ENCODE results near the gene TXNL4A.

Gene TXNL4A

DNA sequence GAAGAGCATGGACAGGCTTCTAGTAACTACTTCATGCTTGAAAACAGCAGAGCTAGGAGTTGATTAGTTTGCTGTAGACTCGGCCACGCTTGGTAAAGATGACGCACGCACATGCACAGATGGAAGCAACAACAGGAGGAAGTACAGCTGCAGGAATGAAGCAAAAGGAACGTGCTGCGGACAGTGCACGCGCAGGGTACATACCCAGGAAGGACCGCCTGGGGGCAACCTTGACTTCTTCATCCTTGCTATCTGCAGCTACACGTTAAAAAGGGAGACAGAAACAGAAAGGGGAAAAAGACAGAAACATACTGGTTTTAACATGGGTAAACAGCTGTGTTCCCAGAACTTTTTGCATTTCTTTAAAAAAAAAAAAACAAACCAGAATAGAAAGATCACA is 54.6 kb downstream of the TXNL4A start:
- DNase-seq, result no peak

GRCh38 chr18:79932907-79933306 is 55.5 kb downstream of the TXNL4A start:
- no peak for DNase-seq

DNA sequence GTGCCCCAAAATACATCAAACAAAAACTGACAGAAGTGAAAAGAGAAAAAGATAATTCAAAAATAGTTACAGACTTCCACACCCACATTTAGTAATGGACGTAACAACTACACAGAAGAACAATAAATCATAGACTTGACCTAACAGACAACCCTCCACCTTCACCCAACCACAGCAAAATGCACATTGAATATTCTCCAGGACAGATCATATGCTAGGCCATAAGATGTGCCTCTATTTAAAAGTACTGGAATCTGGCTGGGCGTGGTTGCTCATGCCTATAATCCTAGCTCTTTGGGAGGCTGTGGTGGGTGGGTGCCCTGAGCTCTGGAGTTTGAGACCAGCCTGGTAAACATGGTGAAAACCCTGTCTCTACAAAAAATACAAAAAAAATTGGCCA is 56.9 kb downstream of the TXNL4A start:
- no peak for DNase-seq

GRCh38 chr18:79930020-79930642 is 58.2 kb downstream of the TXNL4A start:
- DNase-seq, result peak in 1 of 2 experiments; percentile 28

DNA sequence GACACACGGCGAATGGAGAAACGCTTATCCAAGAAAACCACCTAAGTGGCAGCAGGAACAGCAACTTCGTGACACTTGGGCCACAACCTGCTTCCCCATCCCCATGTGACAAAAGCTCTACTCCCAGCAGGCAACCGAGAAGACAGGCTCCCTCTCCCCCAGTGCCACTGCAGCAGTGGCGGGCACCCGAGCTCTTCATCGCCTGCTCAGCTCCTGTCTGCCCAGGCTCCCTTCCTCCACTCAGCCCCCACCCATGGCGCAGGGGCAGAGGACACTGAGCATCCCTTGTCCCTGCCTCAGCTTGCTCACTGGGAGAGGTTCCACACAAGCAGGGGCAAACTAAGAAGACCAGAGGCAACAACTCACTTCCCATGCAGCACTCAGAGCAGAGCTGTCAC is 59.8 kb downstream of the TXNL4A start:
- no peak for DNase-seq

- no peak for DNase-seq
Measured at GRCh38 chr18:79927607-79928562, 60.5 kb downstream of the TXNL4A start.

DNA sequence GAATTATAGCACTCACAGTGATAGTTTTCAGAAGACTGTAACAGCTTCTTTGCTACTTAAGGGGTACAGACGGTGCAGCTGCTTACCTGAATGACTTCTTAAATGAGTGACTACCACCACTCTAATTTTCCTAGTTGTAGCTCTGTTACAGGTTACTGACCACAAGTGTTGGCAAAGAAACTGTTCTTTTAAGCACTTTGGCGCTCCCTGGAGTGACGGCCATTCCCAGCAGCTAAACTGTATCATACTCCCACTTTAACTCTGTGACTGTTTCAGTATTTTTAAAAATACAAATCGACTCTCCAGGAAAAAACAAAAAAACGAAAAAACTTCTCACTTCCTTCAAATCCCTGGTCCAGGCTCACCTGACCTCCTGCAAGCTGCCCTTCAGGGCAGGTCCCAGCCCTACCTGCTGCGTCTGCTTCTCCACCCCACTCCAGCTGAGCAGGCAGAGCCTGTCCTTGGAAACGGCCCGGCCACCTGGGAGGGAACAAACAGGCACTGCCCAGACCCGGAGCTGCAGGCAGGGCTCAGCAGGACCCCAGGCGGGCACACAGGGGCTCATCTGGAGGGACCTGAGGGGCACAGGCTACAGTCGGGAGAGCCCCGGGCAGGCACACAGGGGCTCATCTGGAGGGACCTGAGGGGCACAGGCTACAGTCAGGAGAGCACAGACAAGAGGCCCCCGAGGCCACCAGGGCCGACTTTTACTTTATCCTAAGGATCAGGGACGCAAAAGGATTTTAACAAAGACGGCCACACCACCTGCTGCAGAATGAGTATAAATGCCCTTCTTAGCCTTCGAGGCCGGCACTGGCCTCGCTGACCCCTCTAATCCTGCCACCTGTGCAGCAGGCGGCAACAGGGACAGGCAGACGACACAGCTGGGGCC is 61.4 kb downstream of the TXNL4A start:
- DNase-seq, result no peak

GRCh38 chr18:79926306-79926705 is 62.1 kb downstream of the TXNL4A start:
- no peak for DNase-seq

- no peak for DNase-seq
Measured at GRCh38 chr18:79924814-79925731, 63.3 kb downstream of the TXNL4A start.

DNA sequence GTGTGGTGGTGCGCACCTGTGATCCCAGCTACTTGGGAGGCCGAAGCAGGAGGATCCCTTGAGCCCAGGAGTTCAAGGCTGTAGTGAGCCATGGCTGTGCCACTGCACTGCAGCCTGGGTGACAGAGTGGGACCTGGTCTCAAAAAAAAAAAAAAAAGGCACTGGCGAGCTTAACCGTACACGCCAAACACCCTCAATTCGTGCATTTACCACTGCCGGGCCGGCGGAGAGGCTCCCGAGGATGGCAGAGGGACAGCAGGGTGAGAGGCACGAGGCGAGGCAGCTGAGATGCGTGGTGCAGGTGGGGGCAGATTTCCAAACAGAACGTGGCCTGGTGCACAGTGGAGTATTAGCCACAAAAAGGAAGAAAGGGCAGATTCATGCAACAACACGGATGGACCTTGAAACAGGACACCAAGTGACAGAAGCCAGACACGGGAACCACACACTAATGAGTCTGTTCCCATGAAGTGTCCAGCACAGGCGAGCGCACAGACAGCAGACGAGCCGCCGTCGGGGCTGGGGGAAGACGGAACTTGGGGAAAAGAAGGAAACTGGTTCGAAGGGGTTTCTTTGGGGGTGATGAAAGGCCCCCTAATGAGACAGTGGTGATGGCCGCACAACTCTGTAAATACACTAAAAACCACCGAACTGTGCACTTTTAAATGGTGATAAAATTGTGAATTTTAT is 64.3 kb downstream of the TXNL4A start:
- no peak for DNase-seq

GRCh38 chr18:79922971-79923411 is 65.4 kb downstream of the TXNL4A start:
- DNase-seq, result no peak

GRCh38 chr18:79921984-79922965 is 66.1 kb downstream of the TXNL4A start:
- DNase-seq, result no peak
